Mesenteric fat pad (tissue), 1 donor: ENCODE data around the gene NPEPL1. TPM values are rescaled to one million over a fixed set of nuclear protein-coding genes. Genes with fewer than 3 reads are reported as not detected.
A peak's percentile ranks its signal among the peaks of the same experiment; 100 is the strongest.

Experiments
- DNase-seq: peaks from one replicate; pipeline ENCODE4 v3.0.0-alpha.2; 2020; ENCODE audit warnings: low spot score
- total RNA-seq: library from RNA; stranded (reverse); fragmentation: NEBNext Ultra II Directional; extraction: Animal tissue kit (Norgen Biotek cat#: 25700); gene quantifications from one replicate; pipeline ENCODE4 v1.2.1, GENCODE V29; 2021
- donor health status: DM: yes; HTN: yes; CAD: no.

Gene NPEPL1
- total RNA-seq, 1 donor from 2014 or later, result 42.3 TPM

- DNase-seq, result peak; percentile 83
Measured at GRCh38 chr20:58700121-58700821, 7.7 kb downstream of the NPEPL1 start.

- peak; percentile 73 for DNase-seq
Measured at GRCh38 chr20:58700823-58701222, 8.2 kb downstream of the NPEPL1 start.

GRCh38 chr20:58701431-58702160 lies 9.0 kb downstream of the NPEPL1 start:
- peak; percentile 85 for DNase-seq

- no peak for DNase-seq
Measured at GRCh38 chr20:58702161-58702510, 9.5 kb downstream of the NPEPL1 start.

- no peak for DNase-seq
Measured at GRCh38 chr20:58702859-58703648, 10.5 kb downstream of the NPEPL1 start.

GRCh38 chr20:58703765-58704371 lies 11.3 kb downstream of the NPEPL1 start:
- peak; percentile 81 for DNase-seq

GRCh38 chr20:58705208-58705926 lies 12.8 kb downstream of the NPEPL1 start:
- DNase-seq, result peak; percentile 60

GRCh38 chr20:58706150-58706892 lies 13.7 kb downstream of the NPEPL1 start:
- peak; percentile 65 for DNase-seq

GRCh38 chr20:58706975-58707681 lies 14.5 kb downstream of the NPEPL1 start:
- peak; percentile 75 for DNase-seq

GRCh38 chr20:58707770-58708169 lies 15.2 kb downstream of the NPEPL1 start:
- DNase-seq, result no peak

GRCh38 chr20:58708246-58708931 lies 15.8 kb downstream of the NPEPL1 start:
- DNase-seq, result peak; percentile 78

- DNase-seq, result peak; percentile 65
Measured at GRCh38 chr20:58709013-58709702, 16.6 kb downstream of the NPEPL1 start.

GRCh38 chr20:58709703-58710039 lies 17.1 kb downstream of the NPEPL1 start:
- no peak for DNase-seq

- DNase-seq, result peak; percentile 80
Measured at GRCh38 chr20:58710481-58711265, 18.1 kb downstream of the NPEPL1 start.

- DNase-seq, result peak; percentile 71
Measured at GRCh38 chr20:58711266-58712051, 18.9 kb downstream of the NPEPL1 start.

GRCh38 chr20:58712151-58712791 lies 19.7 kb downstream of the NPEPL1 start:
- DNase-seq, result peak; percentile 83
